Neural cell (in vitro differentiated cells): ENCODE results near the gene MUC6. TPM values are rescaled to one million over a fixed set of nuclear protein-coding genes. Genes with fewer than 3 reads are reported as not detected.

ENCODE experiments used
- H2AFZ ChIP-seq: fragments of 200-600, 300-800 bp; sonication (generic), shearing (Covaris generic); 2 replicates; pipeline ENCODE4 v1.6.0; 2014; ENCODE audit warnings: low read depth, mild to moderate bottlenecking, antibody characterized with exemption, low read length, moderate library complexity
- H3F3A ChIP-seq: fragments of 200-600 bp; shearing (Covaris generic); 2 replicates; pipeline ENCODE4 v1.6.1; 2016; ENCODE audit warnings: mild to moderate bottlenecking, moderate library complexity, mixed read lengths, antibody characterized with exemption, low read length; ENCODE audit not compliant: insufficient read depth, poor library complexity, severe bottlenecking
- H3K27ac ChIP-seq: fragments of 200-600, 300-800 bp; sonication (generic), shearing (Covaris generic); 2 replicates; pipeline ENCODE4 v1.5.1; 2014; ENCODE audit warnings: mild to moderate bottlenecking, low read length, moderate library complexity
- H3K27me3 ChIP-seq: fragments of 300-800, 200-600 bp; sonication (generic), shearing (Covaris generic); 2 replicates; pipeline ENCODE4 v1.6.0; 2014; ENCODE audit warnings: mild to moderate bottlenecking, low read depth, low read length, moderate library complexity; ENCODE audit not compliant: insufficient read depth
- H3K36me3 ChIP-seq: fragments of 300-800, 200-600 bp; sonication (generic), shearing (Covaris generic); 2 replicates; pipeline ENCODE4 v1.5.1; 2014; ENCODE audit warnings: mild to moderate bottlenecking, antibody characterized with exemption, low read length, moderate library complexity; ENCODE audit not compliant: insufficient read depth
- H3K4me2 ChIP-seq: fragments of 300-800, 200-600 bp; sonication (generic), shearing (Covaris generic); 2 replicates; pipeline ENCODE4 v1.6.0; 2014; ENCODE audit warnings: mild to moderate bottlenecking, low read length
- H3K4me3 ChIP-seq: fragments of 300-800, 200-600 bp; sonication (generic), shearing (Covaris generic); 2 replicates; pipeline ENCODE4 v1.5.1; 2014; ENCODE audit warnings: mild to moderate bottlenecking, low read length, moderate library complexity
- H3K79me2 ChIP-seq: fragments of 200-600 bp; shearing (Covaris generic); replicated peaks from 2 replicates; pipeline ENCODE4 v1.6.0; 2014; ENCODE audit warnings: mild to moderate bottlenecking, low read length, moderate library complexity; ENCODE audit not compliant: insufficient read depth
- H3K9ac ChIP-seq: fragments of 300-800, 200-600 bp; sonication (generic), shearing (Covaris generic); 2 replicates; pipeline ENCODE4 v1.6.1; 2016; ENCODE audit warnings: mild to moderate bottlenecking, low read length, mixed read lengths
- H3K9me2 ChIP-seq: fragments of 200-600 bp; shearing (Covaris generic); 2 replicates; pipeline ENCODE4 v1.6.1; 2016; ENCODE audit warnings: mild to moderate bottlenecking, low read length, mixed read lengths; ENCODE audit not compliant: insufficient read depth
- H3K9me3 ChIP-seq: fragments of 200-600, 300-800 bp; sonication (generic), shearing (Covaris generic); 2 replicates; pipeline ENCODE4 v1.6.1; 2016; ENCODE audit warnings: mild to moderate bottlenecking, mixed run types, low read length, moderate library complexity, mixed read lengths
- H4K20me1 ChIP-seq: fragments of 200-600 bp; shearing (Covaris generic); 2 replicates; pipeline ENCODE4 v1.6.1; 2016; ENCODE audit warnings: mild to moderate bottlenecking, mixed run types; ENCODE audit not compliant: insufficient read depth
- EP300 ChIP-seq: fragments of 450-650 bp; conservative IDR thresholded peaks from 2 replicates; pipeline ENCODE4 v1.6.1; 2014; ENCODE audit warnings: antibody characterized with exemption, mild to moderate bottlenecking, moderate library complexity; ENCODE audit not compliant: poor library complexity, severe bottlenecking
- EZH2 ChIP-seq: fragments of 200-600, 300-800 bp; shearing (Covaris generic), sonication (generic); IDR thresholded peaks from 2 replicates; pipeline ENCODE4 v1.6.1; 2014; ENCODE audit warnings: antibody characterized with exemption, low read length, borderline replicate concordance, mild to moderate bottlenecking; ENCODE audit not compliant: insufficient read depth, poor library complexity, severe bottlenecking
- MXI1 ChIP-seq: fragments of 450-650 bp; conservative IDR thresholded peaks from 2 replicates; pipeline ENCODE4 v1.6.1; 2014; ENCODE audit warnings: antibody characterized with exemption, mild to moderate bottlenecking; ENCODE audit not compliant: poor library complexity, severe bottlenecking
- POLR2AphosphoS5 ChIP-seq: IDR thresholded peaks from 2 replicates; pipeline ENCODE4 v1.6.1; 2012
- RAD21 ChIP-seq: fragments of 450-650 bp; conservative IDR thresholded peaks from 2 replicates; pipeline ENCODE4 v1.6.1; 2014; ENCODE audit warnings: antibody characterized with exemption, mild to moderate bottlenecking, moderate library complexity
- REST ChIP-seq: IDR thresholded peaks from 2 replicates; pipeline ENCODE4 v1.6.1; 2012; ENCODE audit warnings: borderline replicate concordance
- SMC3 ChIP-seq: fragments of 450-650 bp; conservative IDR thresholded peaks from 2 replicates; pipeline ENCODE4 v1.6.1; 2014; ENCODE audit warnings: antibody characterized with exemption, mild to moderate bottlenecking, moderate library complexity; ENCODE audit not compliant: poor library complexity
- TAF1 ChIP-seq: IDR thresholded peaks from 2 replicates; pipeline ENCODE4 v1.6.1; 2012; ENCODE audit warnings: low read depth
- polyA plus RNA-seq: library from polyadenylated mRNA; depleted of rRNA; stranded (reverse); fragments of >200 nt; gene quantifications from 2 replicates; pipeline ENCODE4 v1.2.3, GENCODE V29; 2014
- TF ChIP-seq, protein P1 (sequence below): fragments of 450-650 bp; IDR thresholded peaks from 2 replicates; pipeline ENCODE4 v1.5.1; 2014; ENCODE audit warnings: antibody characterized with exemption, mild to moderate bottlenecking, moderate library complexity; ENCODE audit not compliant: poor library complexity, severe bottlenecking

Gene MUC6
- polyA plus RNA-seq, 1 donor from 2014 or later, result not detected

DNA sequence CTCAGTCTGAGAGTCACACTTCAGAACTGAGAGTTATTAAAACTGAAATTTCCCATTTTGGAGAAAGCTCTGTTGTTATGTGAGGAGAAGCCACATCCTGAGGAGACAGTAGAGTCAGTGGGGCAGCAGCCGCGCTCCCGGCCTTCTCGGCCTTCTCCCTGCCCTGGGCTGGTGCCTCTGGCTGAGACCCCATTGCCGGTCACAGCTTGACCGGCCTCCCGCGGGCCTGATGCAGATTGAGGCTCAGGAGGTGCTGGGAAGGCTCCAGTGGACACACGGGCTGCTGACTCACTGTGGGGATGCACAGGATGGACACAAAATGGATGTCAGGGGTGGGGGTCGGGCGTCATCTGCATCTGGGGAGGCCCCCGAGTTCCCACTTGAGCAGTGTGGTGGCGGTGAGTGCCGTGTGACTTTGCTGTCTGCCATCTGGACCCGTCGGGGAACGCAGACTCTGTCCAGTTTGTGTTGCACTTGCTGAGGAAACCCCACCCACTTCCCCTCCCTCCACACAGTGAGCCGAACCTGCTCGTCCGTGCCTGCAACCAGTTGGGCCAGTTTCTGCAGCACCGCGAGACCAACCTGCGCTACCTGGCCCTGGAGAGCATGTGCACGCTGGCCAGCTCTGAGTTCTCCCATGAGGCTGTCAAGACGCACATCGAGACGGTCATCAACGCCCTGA is 50.1 kb downstream of the MUC6 start (continued):
- TF ChIP-seq RAD21, result no peak

- Histone ChIP-seq H3K4me2 (no peak overlapping the region), H2AFZ (no peak overlapping the region), H3K36me3 (no peaks in the 10 kb centered on the region), H4K20me1 (no peaks in the 10 kb centered on the region), H3K9me2 (no peaks in the 10 kb centered on the region), H3K9me3 (no peaks in the 10 kb centered on the region), H3K79me2 (no peaks in the 10 kb centered on the region), H3K9ac (no peak overlapping the region), H3K4me3 (no peak overlapping the region), H3F3A (no peaks in the 10 kb centered on the region), H3K27ac (no peak overlapping the region), H3K27me3 (no peaks in the 10 kb centered on the region)
- TF ChIP-seq SMC3 (no peak), POLR2AphosphoS5 (no peak), MXI1 (no peak), RAD21 (no peak), TAF1 (no peak), EZH2 (no peak), EP300 (no peak), REST (no peak)
- TF ChIP-seq, protein P1, sequence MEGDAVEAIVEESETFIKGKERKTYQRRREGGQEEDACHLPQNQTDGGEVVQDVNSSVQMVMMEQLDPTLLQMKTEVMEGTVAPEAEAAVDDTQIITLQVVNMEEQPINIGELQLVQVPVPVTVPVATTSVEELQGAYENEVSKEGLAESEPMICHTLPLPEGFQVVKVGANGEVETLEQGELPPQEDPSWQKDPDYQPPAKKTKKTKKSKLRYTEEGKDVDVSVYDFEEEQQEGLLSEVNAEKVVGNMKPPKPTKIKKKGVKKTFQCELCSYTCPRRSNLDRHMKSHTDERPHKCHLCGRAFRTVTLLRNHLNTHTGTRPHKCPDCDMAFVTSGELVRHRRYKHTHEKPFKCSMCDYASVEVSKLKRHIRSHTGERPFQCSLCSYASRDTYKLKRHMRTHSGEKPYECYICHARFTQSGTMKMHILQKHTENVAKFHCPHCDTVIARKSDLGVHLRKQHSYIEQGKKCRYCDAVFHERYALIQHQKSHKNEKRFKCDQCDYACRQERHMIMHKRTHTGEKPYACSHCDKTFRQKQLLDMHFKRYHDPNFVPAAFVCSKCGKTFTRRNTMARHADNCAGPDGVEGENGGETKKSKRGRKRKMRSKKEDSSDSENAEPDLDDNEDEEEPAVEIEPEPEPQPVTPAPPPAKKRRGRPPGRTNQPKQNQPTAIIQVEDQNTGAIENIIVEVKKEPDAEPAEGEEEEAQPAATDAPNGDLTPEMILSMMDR, result no peak
Measured at GRCh38 chr11:985848-986247, 50.7 kb downstream of the MUC6 start.

DNA sequence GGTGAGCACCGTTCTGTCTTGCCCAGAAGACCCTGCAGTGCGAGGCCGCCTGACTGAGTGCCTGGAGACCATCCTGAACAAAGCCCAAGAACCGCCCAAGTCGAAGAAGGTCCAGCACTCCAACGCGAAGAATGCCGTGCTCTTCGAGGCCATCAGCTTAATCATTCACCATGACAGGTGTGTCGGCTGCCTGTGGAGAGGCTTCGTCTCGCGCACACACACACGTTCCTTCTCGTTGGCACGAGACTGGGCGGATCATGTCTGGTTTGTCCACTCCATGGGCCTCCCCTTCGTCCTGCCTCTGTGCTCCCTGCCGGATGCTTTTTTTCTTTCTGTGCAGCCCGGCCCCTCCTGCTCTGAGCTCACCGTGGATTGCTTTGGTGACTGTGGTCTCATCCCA is 51.1 kb downstream of the MUC6 start:
- H4K20me1 ChIP-seq, result no peaks in the 10 kb centered on the region
- no peak for TF ChIP-seq RAD21
- no peak for TF ChIP-seq TAF1
- TF ChIP-seq EZH2, result no peak
- H3K9me2 ChIP-seq, result no peaks in the 10 kb centered on the region
- no peak overlapping the region for H3K27ac ChIP-seq
- no peaks in the 10 kb centered on the region for H3F3A ChIP-seq
- H3K36me3 ChIP-seq, result no peaks in the 10 kb centered on the region
- H3K79me2 ChIP-seq, result no peaks in the 10 kb centered on the region
- no peak overlapping the region for H3K4me2 ChIP-seq
- H3K27me3 ChIP-seq, result no peaks in the 10 kb centered on the region
- H3K4me3 ChIP-seq, result no peak overlapping the region
- no peak overlapping the region for H3K9ac ChIP-seq
- no peak overlapping the region for H2AFZ ChIP-seq
- no peaks in the 10 kb centered on the region for H3K9me3 ChIP-seq
